ENCODE results near the gene PPP2R2B. TPM values are rescaled to one million over a fixed set of nuclear protein-coding genes. Genes with fewer than 3 reads are reported as not detected.

The PPP2R2B gene
- total RNA-seq, 1 donor = 5.4 TPM

DNA sequence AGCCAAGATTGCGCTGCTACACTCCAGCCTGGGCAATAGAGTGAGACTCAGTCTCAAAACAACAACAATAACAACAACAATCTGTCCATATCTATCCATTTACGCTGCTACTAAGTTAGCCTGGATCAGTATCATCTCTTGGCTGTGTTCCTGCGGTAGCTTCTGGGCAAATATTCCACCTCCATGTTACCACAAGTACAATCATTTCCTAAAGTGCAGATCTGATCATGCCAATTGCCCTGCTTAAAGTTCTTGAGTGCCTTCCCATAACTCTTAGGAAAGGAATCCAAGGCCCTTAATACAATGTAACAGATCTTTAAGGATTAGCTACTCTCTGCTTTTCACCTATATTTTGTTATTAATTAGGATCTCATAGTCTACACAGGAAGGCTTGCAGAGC is 15.4 kb upstream of the PPP2R2B start:
- Histone ChIP-seq H3K4me1 (ENCODE audit: insufficient read depth, low read length) (peaks cover 18% of the 10 kb centered on the region), H3K27me3 (ENCODE audit: insufficient read depth, low read length) (no peaks in the 10 kb centered on the region), H3K9me3 (ENCODE audit: low read depth, low read length) (no peaks in the 10 kb centered on the region), H3K4me3 (ENCODE audit: low read length) (no peak overlapping the region)

DNA sequence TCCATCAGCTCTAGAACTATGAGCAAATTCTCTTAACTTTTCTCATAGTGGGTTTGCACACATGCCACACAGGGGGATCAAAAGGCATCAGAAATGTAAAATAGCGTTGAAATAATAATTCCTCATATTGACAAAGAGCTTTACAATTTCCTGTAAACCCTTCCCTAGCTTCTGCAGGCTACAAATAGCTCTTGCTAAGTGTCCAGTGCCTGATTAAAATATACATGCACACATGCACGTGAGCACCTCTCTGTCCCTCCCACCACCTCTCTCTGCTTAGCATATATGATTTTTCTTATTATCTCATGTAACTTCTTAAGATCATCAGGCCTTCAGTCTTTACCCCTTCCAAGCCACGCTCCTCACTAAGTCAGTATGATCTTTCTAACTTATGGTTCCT is 13.7 kb upstream of the PPP2R2B start:
- peaks cover 18% of the 10 kb centered on the region for H3K4me1 ChIP-seq (ENCODE audit: insufficient read depth, low read length)
- no peaks in the 10 kb centered on the region for H3K9me3 ChIP-seq (ENCODE audit: low read depth, low read length)
- H3K4me3 ChIP-seq (ENCODE audit: low read length) = no peak overlapping the region
- H3K27me3 ChIP-seq (ENCODE audit: insufficient read depth, low read length) = no peaks in the 10 kb centered on the region

DNA sequence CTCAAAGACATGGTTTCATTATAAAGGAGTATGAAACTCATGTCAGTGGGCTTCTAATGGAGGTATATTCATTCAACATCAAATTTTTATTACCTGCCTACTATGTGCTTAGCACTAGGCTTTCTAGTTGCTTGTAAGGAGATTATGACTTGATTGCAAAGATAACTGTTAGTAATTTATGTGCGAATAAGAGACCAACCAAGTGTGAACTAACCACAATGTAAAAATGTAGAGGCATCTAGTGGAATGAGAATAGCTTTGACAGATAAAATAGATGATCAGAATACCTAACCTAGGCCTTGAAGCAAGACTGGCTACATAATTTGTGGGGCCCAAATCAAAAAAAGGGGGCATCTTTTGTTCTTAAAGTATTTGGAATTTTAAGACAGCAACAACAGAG is 13.0 kb upstream of the PPP2R2B start:
- Histone ChIP-seq H3K27me3 (ENCODE audit: insufficient read depth, low read length) (no peaks in the 10 kb centered on the region), H3K4me1 (ENCODE audit: insufficient read depth, low read length) (peaks cover 18% of the 10 kb centered on the region), H3K4me3 (ENCODE audit: low read length) (no peak overlapping the region), H3K9me3 (ENCODE audit: low read depth, low read length) (no peaks in the 10 kb centered on the region)

DNA sequence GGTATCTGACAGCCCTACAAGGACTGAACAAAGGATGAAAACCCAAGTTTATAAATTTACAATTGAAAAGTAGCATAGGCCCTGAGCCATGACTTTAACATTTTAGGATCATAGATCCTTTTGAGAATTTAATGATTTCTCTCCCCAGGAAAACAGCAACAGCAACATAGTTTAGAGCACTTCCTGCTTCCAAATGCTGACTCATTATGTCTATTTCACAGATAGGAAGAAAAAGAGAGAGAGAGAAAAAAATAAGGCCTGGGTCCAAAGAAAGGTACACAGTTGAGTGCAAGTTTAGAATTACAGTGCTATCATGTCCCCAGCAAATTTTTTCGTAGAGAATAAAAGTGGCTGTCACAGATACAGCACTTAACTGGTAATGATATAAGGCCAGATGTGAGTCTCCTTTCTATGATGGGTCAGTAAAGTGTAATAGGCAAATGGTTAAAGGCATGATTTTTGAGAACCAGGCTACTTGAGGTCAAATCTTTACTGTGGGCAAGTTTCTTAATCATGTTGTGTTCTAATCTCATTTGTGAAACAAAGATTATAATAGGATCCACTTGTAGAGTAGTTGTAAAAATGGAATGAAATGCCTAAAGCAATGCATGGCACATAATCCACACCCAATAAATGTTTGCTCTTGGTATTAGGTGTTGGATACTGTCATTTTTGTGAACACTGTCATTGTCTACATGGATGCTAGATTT is 12.3 kb upstream of the PPP2R2B start:
- Histone ChIP-seq H3K27me3 (ENCODE audit: insufficient read depth, low read length) (no peaks in the 10 kb centered on the region), H3K4me1 (ENCODE audit: insufficient read depth, low read length) (peaks cover 18% of the 10 kb centered on the region), H3K9me3 (ENCODE audit: low read depth, low read length) (no peaks in the 10 kb centered on the region), H3K4me3 (ENCODE audit: low read length) (no peak overlapping the region)

DNA sequence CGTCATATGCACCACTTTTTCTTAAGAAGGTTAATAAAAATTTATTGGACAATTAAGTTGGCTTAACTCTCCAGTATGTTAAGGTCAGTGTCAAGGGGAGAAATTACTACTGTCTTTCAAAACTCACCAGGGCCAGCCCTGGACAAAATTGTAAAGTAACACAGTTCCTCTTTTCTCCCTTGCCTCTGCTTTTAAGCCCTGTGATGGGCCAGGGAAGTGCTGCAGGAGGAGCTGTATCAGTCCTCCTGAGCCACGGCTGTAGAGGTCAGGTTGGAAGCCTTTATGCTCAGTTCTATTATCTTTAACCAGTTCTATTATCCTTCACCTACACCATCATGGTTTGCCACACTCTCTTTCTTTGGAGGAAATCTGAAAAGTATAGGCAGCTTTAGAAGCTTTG is 11.5 kb upstream of the PPP2R2B start:
- Histone ChIP-seq H3K27me3 (ENCODE audit: insufficient read depth, low read length) (no peaks in the 10 kb centered on the region), H3K9me3 (ENCODE audit: low read depth, low read length) (no peaks in the 10 kb centered on the region), H3K4me3 (ENCODE audit: low read length) (no peak overlapping the region), H3K4me1 (ENCODE audit: insufficient read depth, low read length) (peaks cover 18% of the 10 kb centered on the region)

DNA sequence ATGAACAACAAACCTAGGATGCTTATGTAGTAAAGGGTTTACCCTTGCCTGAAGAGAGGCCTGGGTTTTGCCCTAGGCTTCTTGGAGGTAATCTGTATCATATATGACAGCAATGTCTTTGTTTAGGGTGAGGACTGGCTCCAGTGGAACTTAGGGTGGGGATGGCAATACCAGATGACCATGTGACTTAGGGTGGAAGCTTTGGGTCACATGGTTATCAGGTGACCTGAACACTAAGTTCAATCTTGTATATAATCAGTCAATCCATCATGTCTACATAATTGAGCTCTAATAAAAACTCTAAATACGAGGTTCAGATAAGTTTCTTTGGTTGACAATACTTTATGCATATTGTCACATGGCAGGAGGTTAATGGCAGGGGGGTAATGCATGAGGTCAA is 10.6 kb upstream of the PPP2R2B start:
- Histone ChIP-seq H3K9me3 (ENCODE audit: low read depth, low read length) (no peaks in the 10 kb centered on the region), H3K4me1 (ENCODE audit: insufficient read depth, low read length) (peaks cover 18% of the 10 kb centered on the region), H3K4me3 (ENCODE audit: low read length) (no peak overlapping the region), H3K27me3 (ENCODE audit: insufficient read depth, low read length) (no peaks in the 10 kb centered on the region)

DNA sequence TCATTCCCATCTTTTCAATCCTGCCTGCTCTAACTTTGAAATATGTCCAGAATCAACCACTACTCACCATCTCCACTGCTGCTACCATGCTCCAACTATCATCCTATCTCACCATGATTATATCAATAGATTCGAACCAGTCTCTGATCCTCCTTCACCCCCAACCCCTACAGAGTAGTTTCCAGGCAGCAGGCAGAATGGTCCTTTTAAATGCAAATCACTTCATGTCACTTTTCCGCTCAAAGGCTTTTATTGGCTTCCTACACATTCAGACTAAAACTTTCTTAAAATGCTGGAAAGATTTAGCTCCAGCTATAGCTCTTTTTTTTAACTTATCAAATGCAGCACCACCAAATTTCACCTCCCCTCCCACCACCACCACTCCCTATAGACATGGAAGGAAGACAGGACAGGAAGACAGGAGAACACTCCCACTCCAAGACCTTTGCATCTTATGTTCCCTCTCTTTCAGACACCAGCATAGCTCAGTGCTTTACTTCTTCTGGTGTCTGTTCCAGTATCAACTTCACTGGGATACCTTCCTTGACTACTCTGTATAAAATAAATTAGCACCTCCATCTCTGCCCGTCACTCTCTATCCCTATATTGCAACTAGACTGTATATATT is 9.9 kb upstream of the PPP2R2B start:
- no peaks in the 10 kb centered on the region for H3K27me3 ChIP-seq (ENCODE audit: insufficient read depth, low read length)

DNA sequence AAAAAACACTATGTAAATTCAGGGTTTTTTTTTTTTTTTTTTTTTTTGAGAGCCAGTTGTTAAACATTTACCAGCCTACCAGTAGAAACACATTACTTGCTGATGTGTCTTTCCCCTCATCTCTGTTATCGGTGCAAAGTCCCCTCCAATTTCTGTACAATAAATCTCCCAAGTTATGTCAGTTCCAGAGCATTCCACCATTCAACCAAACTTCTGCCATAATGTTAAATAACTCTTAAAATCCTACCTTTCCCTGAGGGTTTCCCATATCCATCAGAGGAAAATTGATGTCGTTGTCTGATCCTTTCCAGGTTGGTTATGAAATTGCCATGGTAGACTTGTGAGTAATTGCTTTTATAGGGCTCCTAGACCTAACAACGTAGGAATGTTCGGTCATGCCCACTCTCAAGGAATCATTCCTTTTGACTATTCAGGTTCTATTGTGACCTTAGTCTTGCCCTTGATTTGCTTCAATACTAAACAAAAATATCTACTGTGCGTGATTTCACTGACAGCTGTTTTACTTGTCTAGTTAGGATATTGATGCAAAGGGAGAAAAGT is 5.6 kb upstream of the PPP2R2B start:
- peaks cover 7% of the 10 kb centered on the region for H3K27me3 ChIP-seq (ENCODE audit: insufficient read depth, low read length)
- no peak overlapping the region for H3K4me3 ChIP-seq (ENCODE audit: low read length)
- no peaks in the 10 kb centered on the region for H3K4me1 ChIP-seq (ENCODE audit: insufficient read depth, low read length)
- no peaks in the 10 kb centered on the region for H3K9me3 ChIP-seq (ENCODE audit: low read depth, low read length)

More for the DNA sequence above, 9.9 kb upstream of the PPP2R2B start:
- no peaks in the 10 kb centered on the region for H3K9me3 ChIP-seq (ENCODE audit: low read depth, low read length)
- H3K4me3 ChIP-seq (ENCODE audit: low read length) = no peak overlapping the region
- H3K4me1 ChIP-seq (ENCODE audit: insufficient read depth, low read length) = peaks cover 18% of the 10 kb centered on the region

DNA sequence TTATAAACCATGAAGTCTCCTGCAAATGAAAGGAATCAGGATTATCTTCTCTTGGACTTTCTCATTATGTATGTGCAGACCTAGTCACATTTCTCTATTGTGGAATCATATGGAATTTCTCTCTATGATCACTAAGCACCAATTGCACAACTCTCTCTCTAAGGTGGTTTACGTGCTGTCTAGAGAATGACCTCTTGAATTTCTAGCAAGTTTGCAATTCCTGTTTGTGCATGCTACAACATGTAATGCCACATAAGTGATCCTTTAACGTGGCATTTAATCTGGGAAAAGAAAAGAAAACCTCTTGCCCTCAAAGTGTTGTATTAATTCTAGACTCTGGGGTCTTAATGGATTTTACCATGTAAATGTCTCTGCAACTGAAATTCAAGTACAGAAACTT is 5.0 kb upstream of the PPP2R2B start:
- Histone ChIP-seq H3K9me3 (ENCODE audit: low read depth, low read length) (no peaks in the 10 kb centered on the region), H3K4me1 (ENCODE audit: insufficient read depth, low read length) (peaks cover 4% of the 10 kb centered on the region), H3K27me3 (ENCODE audit: insufficient read depth, low read length) (peaks cover 14% of the 10 kb centered on the region), H3K4me3 (ENCODE audit: low read length) (no peak overlapping the region)

DNA sequence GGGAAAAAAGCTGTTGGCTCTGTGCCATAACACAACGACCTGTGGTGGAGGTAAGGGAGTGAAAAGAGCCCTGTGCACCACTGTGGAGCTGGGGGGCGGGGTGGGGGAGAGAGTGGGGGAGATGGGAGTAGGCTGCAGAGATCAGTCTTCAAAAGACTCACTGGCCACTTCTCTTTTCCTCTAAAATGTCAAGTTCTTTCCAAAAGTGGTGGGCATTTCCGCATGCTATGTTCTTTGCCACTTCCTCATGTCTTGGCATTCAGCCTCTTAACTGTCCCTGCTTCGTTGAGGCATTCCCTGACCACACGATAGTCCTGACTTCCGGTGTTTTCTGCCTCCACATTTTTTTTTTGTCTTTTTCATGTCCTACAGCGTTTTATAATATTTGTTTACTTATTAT is 2.4 kb upstream of the PPP2R2B start:
- Histone ChIP-seq H3K4me1 (ENCODE audit: insufficient read depth, low read length) (peaks cover 17% of the 10 kb centered on the region), H3K27me3 (ENCODE audit: insufficient read depth, low read length) (peaks cover 36% of the 10 kb centered on the region), H3K4me3 (ENCODE audit: low read length) (no peak overlapping the region), H3K9me3 (ENCODE audit: low read depth, low read length) (no peaks in the 10 kb centered on the region)

DNA sequence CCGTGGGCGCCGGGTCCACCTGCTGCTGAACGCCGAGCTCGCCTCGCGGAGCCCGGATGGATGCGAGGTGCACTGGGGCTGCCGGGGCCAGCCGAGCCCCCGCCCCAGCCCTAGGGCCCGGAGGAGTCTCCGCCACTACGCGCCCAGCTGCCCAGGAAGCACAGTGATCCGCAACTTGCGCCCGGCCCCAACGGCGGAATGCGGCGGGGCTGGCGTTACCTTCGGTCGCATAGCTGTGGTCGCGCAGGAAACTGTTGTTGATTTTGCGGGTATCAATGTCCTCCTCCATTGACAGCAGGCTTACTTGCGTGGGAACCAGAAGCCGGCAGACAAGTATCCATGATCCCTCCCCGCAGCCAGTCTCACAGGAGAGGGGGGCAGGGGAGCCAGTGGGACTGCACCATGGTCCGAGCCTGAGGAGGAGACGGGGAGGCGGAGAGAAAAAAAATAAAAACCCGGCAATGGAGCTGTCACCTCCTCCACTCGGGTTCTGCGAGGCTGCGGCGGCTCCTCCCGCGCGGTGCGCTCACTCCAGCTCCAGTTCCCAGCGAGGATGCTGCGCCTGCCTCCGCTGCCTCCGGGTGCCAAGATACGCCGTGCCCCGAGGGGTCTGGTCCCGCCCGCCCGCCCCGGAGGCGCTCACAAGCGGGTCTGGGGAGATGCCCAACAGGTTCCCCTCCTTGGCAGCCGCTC is 628 bp downstream of the PPP2R2B start:
- Histone ChIP-seq H3K4me1 (ENCODE audit: insufficient read depth, low read length) (peaks cover 17% of the 10 kb centered on the region), H3K4me3 (ENCODE audit: low read length) (peak overlapping the region; percentile 42), H3K9me3 (ENCODE audit: low read depth, low read length) (no peaks in the 10 kb centered on the region), H3K27me3 (ENCODE audit: insufficient read depth, low read length) (peaks cover 44% of the 10 kb centered on the region)

DNA sequence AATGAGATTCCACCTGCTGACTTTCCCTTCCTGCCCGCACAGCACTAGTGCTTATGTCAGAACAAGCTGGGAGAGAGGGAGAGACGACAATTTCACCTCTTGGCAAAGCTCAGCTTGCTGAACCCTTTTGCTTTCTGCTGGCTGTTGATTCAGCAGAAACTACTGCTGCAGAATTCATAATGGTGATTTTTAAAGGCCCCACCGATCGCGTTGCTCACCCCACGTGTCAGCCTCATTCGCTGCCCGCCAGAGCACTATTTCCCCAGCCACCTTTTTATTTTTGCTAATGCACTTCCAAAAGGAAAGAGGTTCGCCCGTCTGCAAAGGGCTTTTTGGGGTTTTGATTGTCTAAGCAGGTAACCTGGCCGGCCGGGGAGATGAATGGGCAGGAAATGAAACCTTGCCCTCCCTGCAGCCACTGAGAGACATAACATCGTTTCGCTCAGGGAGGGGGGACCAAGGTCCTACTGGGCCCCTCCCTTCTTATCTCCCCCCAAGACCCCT is 1.3 kb downstream of the PPP2R2B start:
- Histone ChIP-seq H3K4me1 (ENCODE audit: insufficient read depth, low read length) (peaks cover 17% of the 10 kb centered on the region), H3K27me3 (ENCODE audit: insufficient read depth, low read length) (peaks cover 44% of the 10 kb centered on the region), H3K4me3 (ENCODE audit: low read length) (peak overlapping the region; percentile 42), H3K9me3 (ENCODE audit: low read depth, low read length) (no peaks in the 10 kb centered on the region)

DNA sequence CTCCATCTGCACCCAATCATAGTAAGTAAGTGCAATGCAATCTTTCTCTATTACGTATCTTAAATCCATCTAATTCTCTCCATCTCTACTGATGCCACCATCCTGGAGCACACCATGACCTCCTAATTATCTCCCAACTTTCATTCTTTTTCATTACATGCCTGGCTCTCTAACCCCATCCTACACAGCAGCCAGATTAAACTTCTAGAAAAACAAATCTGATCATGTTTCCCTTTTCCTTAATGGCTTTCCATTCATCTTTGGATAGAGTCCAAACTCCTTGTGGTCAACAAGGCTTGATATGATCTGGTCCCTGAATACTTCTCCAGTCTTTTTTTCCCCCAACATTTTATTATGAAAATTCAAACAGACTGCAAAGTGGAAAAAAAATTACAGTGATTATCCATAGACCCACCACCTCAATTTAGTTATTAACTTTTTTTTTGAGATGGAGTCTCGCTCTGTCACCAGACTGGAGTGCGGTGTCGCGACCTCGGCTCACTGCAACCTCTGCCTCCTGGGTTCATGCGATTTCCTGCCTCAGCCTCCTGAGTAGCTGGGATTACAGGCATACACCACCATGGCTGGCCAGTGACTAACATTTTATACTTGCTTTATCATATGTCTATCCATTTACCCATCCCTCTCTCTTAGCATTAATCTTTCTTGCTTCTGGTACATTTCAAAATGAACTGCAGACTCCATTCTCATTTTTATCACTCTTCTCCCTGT is 5.2 kb downstream of the PPP2R2B start:
- H3K4me1 ChIP-seq (ENCODE audit: insufficient read depth, low read length) = peaks cover 11% of the 10 kb centered on the region
- H3K9me3 ChIP-seq (ENCODE audit: low read depth, low read length) = no peaks in the 10 kb centered on the region
- peaks cover 29% of the 10 kb centered on the region for H3K27me3 ChIP-seq (ENCODE audit: insufficient read depth, low read length)
- no peak overlapping the region for H3K4me3 ChIP-seq (ENCODE audit: low read length)

DNA sequence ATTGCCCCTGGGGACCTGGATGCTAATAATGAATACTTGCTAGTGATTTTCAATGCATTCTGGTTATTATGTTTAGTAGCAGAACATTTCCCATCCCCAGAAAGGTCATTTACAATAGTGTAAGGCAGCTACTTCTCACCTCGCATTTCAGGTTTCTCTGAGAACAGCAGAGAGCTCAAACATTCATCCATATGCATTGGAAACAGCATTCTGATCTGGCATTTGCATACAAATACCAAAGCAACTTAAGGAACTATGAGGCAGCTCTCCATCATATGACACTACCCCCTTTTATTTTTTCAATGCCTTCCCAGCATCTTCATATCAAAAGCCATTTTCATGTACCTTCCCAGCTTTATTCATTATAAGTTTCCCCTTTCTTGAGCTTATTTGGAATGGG is 6.4 kb downstream of the PPP2R2B start:
- Histone ChIP-seq H3K27me3 (ENCODE audit: insufficient read depth, low read length) (peaks cover 20% of the 10 kb centered on the region), H3K4me1 (ENCODE audit: insufficient read depth, low read length) (peaks cover 4% of the 10 kb centered on the region), H3K9me3 (ENCODE audit: low read depth, low read length) (no peaks in the 10 kb centered on the region), H3K4me3 (ENCODE audit: low read length) (no peak overlapping the region)
